OCI-LY7 (cell line): ENCODE data around the gene VPS13D.

Source experiments
- EZH2phosphoT487 ChIP-seq: fragments of 200-600 bp; sonication (generic); IDR thresholded peaks from 2 replicates; pipeline ENCODE4 v1.6.1; 2018; ENCODE audit warnings: low read depth, borderline replicate concordance, mild to moderate bottlenecking, mixed run types, antibody characterized with exemption, low read length, moderate library complexity, mixed read lengths
- TF ChIP-seq, protein P1 (sequence below): fragments of 200-600 bp; sonication (generic); conservative IDR thresholded peaks from 2 replicates; pipeline ENCODE4 v1.5.1; 2014; ENCODE audit warnings: mild to moderate bottlenecking, antibody characterized with exemption, low read length, moderate library complexity, mixed read lengths

DNA sequence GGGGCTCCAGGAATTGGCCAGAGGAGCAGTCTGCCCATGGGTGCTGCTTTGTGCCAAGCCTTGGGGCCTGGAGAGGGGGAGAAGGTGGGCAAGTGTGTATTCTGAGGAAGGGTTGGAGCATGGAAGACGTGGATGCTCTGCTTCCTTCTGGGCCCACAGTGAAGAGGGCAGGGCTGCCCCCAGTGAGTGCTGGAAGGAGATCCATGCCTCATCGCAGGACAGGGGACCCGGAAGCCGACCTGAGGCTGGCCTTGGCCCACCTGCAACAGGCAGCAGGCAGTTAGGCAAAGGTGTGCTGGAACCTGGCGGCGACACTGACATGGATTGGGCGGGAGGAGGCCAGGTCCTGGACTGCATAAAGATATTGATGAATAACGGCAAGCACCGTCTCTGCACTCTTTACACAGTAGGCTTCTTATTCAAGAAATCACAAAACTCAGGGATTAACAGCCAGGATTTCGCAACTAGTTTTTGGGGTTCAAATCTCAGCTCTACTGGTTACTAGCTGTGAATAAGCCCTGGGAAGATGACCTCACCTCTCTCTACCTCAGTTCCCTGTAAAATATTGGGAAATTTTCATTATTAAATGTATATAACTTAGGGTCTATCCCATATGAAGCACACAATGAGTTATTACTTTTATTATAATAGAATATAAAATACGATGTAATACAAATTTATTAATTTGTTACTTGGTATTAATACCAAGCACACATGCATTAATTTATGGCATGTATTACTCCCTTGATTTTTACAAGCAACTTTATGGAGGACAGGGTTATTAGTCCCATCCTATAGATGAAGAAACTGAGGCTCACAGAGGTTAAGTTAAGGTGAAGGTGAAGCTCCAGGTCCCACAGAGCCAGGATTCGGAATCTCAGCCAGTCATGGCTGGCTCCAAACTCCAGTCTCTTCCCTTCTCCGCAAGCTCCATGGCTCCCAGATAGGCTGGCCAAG is 325.9 kb downstream of the VPS13D start:
- TF ChIP-seq, protein P1, sequence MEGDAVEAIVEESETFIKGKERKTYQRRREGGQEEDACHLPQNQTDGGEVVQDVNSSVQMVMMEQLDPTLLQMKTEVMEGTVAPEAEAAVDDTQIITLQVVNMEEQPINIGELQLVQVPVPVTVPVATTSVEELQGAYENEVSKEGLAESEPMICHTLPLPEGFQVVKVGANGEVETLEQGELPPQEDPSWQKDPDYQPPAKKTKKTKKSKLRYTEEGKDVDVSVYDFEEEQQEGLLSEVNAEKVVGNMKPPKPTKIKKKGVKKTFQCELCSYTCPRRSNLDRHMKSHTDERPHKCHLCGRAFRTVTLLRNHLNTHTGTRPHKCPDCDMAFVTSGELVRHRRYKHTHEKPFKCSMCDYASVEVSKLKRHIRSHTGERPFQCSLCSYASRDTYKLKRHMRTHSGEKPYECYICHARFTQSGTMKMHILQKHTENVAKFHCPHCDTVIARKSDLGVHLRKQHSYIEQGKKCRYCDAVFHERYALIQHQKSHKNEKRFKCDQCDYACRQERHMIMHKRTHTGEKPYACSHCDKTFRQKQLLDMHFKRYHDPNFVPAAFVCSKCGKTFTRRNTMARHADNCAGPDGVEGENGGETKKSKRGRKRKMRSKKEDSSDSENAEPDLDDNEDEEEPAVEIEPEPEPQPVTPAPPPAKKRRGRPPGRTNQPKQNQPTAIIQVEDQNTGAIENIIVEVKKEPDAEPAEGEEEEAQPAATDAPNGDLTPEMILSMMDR: no peak
- TF ChIP-seq EZH2phosphoT487: no peak
